ENCODE results near the gene MYCBPAP. TPM values are rescaled to one million over a fixed set of nuclear protein-coding genes. Genes with fewer than 3 reads are reported as not detected.

Gene MYCBPAP
- total and polyA plus RNA-seq, 12 donors = 0.17 to 1.6 (median 0.59) TPM

DNA sequence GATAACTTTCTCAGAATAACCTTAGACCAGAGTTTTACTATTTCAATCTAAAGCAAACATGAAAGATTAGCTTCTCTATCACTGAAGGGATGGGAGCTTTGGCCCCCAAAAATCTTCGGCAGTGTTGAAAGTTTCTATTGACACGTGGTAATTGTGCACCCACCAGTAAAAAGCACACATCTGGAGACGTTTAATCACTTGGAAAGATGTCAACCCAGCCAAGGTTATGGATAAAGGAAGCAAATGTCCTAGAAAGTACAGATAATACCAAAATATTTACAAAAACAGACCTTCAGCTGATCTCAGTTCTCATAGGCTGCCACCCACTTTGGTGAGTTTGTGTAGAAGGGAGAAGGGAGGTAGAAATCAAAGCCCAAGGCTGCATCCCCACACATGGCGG, 5.3 kb downstream of the MYCBPAP start:
- H3K4me3 ChIP-seq = no peak overlapping the region
- H3K4me1 ChIP-seq = peaks cover 0 to 40% (median 14%) of the 10 kb centered on the region in 9 donors
- no peaks in the 10 kb centered on the region for H3K27me3 ChIP-seq
- H3K36me3 ChIP-seq = no peaks in the 10 kb centered on the region
- no peak for DNase-seq
- no peak for TF ChIP-seq CTCF (IDR thresholded peaks at IDR 0.05)
- 73 to 74% methylated on average over 4 of the region's 4 CpGs for WGBS, 2 donors
- no peak for ATAC-seq
- no peaks in the 10 kb centered on the region for H3K9me3 ChIP-seq
- no peak overlapping the region for H3K27ac ChIP-seq
- intact Hi-C loops (cut with DNase I) = no loop called here

DNA sequence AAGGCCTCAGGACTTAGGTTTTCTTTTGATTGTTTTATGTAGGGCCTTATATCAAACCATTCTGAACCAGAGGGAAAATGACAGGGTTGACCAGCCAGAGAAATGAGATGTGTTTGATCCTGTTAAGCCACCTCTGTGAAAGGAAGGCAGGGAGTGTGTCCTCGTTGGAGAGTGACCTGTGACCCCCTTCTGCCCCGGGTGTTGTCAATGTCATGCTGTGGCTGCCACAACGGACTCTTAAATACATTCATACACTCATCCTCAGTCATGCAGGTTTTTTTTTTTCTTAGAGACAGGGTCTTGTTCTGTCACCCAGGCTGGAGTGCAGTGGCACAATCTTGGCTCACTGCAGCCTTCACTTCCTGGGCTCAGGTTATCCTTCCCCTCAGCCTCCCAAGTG, 6.1 kb downstream of the MYCBPAP start:
- Histone ChIP-seq H3K4me1 (peaks cover 0 to 37% (median 11%) of the 10 kb centered on the region in 9 donors), H3K27ac (no peak overlapping the region), H3K27me3 (no peaks in the 10 kb centered on the region), H3K9me3 (no peaks in the 10 kb centered on the region), H3K36me3 (no peaks in the 10 kb centered on the region), H3K4me3 (no peak overlapping the region)
- TF ChIP-seq CTCF (IDR thresholded peaks at IDR 0.05) = no peak
- DNase-seq = no peak
- no peak for ATAC-seq
- 68 to 72% methylated on average over 3 of the region's 3 CpGs for WGBS, 2 donors
- intact Hi-C loops (cut with DNase I) = no loop called here

DNA sequence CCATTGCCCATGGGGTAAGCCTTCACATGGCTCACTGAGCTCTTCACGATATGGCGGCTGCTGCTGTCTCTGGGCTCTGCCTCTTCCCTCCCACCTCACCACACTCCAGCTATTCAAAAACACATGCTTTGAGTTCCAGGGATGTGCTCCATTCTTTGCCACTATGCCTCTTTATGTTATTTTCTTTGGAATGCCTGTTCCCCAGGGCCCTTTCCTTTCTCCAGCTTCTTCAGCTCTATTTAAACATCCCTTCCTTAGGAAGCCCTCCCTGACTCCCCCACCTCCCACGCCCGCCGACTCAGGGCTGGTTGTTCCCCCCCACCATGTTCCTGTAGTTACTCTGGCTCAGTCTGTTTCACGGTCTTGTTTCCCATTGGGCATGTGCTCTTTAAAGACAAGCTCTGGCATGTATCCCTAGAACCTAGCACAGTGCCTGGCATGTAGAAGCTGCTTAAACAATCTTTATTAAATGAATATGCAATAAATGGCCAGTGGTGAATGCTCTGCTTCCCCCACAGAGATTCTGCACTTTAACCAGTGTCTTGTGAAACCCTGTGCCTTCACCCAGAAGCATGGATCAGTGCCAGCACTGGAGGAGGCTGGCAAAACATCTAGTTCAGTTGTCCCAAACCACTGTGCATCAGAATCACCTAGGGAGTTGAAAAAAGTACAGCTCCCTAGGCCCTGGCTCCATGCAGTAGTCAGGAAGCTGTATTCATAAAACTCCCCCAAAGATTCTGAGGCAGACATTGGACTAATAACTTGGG, 6.9 kb downstream of the MYCBPAP start:
- Histone ChIP-seq H3K4me1 (peaks cover 0 to 37% (median 11%) of the 10 kb centered on the region in 9 donors), H3K9me3 (no peaks in the 10 kb centered on the region), H3K27me3 (no peaks in the 10 kb centered on the region), H3K27ac (peak overlapping the region in 2 of 10 donors; percentile 15 to 52), H3K4me3 (no peak overlapping the region), H3K36me3 (no peaks in the 10 kb centered on the region)
- intact Hi-C loops (cut with DNase I) = no loop called here
- no peak for TF ChIP-seq CTCF (IDR thresholded peaks at IDR 0.05)
- ATAC-seq (peak in 3 of 8 donors; percentile 46 to 72 (median 60)), DNase-seq (peak in 1 of 2 donors; percentile 38)
- WGBS, 2 donors = 59 to 60% methylated on average over 6 of the region's 6 CpGs

- DNase-seq = no peak
- H3K27me3 ChIP-seq = no peaks in the 10 kb centered on the region
- H3K4me3 ChIP-seq = no peak overlapping the region
- no peak for TF ChIP-seq CTCF (IDR thresholded peaks at IDR 0.05)
- peak overlapping the region in 4 of 10 donors; percentile 5 to 62 (median 18) for H3K27ac ChIP-seq
- 66 to 72% methylated on average over 4 of the region's 4 CpGs for WGBS, 2 donors
- intact Hi-C loops (cut with DNase I) = no loop called here
- peaks cover 0 to 37% (median 4%) of the 10 kb centered on the region in 9 donors for H3K4me1 ChIP-seq
- ATAC-seq = peak in 5 of 8 donors; percentile 36 to 70 (median 36)
- H3K9me3 ChIP-seq = no peaks in the 10 kb centered on the region
- no peaks in the 10 kb centered on the region for H3K36me3 ChIP-seq
Observed at GRCh38 chr17:50517011-50517410, 8.8 kb downstream of the MYCBPAP start.
